HG03097 (cell line): ENCODE data around the gene NPL.

Experiments used
- ATAC-seq: cut with Tn5 transposase; IDR thresholded peaks from one replicate; pipeline ENCODE4 v1.9.1; 2021; ENCODE audit not compliant: unreplicated experiment, low FRiP score

Gene NPL

DNA sequence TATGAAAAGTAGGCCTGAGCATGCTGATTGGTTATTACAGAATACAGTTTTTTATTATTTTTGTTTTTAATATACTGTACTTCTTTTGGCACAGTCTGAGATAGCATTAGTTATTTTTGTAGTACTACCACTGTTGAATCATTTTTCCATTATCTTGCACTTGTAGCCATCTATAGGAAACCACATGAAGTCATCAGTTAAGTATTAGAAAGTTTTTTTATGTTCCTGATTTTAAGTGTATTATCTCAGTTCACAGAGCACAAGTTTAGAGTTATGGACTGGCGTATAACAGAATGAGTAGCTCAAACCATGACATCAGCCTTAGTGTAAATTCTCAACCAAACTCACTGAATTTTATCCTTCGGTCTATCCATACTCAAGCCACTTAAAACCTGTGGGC lies 72.4 kb downstream of the NPL start:
- no peak for ATAC-seq

DNA sequence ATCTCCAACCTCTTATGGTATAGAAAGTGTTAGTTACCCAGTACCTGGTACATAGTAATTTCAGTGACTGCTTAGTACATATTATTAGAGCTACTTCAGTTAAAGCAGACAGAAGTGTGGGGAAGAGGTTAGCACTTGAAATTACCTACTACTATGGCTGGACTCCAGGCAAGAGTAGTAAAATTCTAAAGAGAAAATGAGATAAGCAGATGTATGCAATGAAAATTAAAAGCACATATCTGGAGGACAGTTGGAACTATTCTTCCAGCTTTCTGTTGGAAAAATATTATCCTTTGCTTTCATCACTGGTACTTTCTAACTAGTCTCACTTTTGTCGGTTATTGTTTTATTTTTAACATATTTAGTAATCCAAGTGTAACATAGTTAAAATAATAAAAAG lies 73.3 kb downstream of the NPL start:
- ATAC-seq: no peak

GRCh38 chr1:182863940-182864339 lies 74.4 kb downstream of the NPL start:
- no peak for ATAC-seq

GRCh38 chr1:182867861-182868260 lies 78.3 kb downstream of the NPL start:
- no peak for ATAC-seq

GRCh38 chr1:182869241-182869666 lies 79.7 kb downstream of the NPL start:
- ATAC-seq: no peak

DNA sequence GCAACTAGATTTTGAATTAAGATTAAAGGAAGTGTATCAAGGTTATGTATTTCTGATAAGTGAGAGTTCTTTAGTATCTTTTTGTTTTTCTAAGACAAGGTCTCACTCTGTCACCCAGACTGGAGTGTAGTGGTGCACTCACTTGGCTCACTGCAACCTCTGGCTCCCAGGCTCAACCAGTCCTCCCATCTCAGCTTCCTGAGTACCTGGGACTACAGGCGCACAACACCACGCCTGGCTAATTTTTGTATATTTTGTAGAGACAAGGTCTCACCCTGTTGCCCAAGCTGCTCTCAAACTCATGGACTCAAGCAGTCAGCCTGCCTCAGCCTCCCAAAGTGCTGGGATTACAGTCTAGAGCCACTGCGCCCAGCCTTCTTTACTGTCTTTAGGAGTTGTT lies 83.3 kb downstream of the NPL start:
- ATAC-seq: no peak

GRCh38 chr1:182875889-182876288 lies 86.3 kb downstream of the NPL start:
- no peak for ATAC-seq

GRCh38 chr1:182877331-182877730 lies 87.8 kb downstream of the NPL start:
- no peak for ATAC-seq

GRCh38 chr1:182877842-182878241 lies 88.3 kb downstream of the NPL start:
- ATAC-seq: no peak
